ENCODE measurements around the gene CFD. TPM values are rescaled to one million over a fixed set of nuclear protein-coding genes. Genes with fewer than 3 reads are reported as not detected.
"Not testable (repeated sequence)": the region's sequence is repeated elsewhere in the genome, so short reads cannot be mapped to it uniquely, and the experiment has no call there.

Gene CFD
- total RNA-seq, 1 donor from 2014 or later: not detected

- no peak for DNase-seq
- no peak overlapping the region for H3K27ac Mint-ChIP-seq (ENCODE audit: unreplicated experiment)
- H3K4me1 Mint-ChIP-seq (ENCODE audit: low read depth, unreplicated experiment): no peaks in the 10 kb centered on the region
- peaks cover 15% of the 10 kb centered on the region for H3K27me3 Mint-ChIP-seq (ENCODE audit: unreplicated experiment)
- peaks cover 3% of the 10 kb centered on the region for H3K9me3 Mint-ChIP-seq (ENCODE audit: unreplicated experiment)
- no peak for TF ChIP-seq CTCF (IDR thresholded peaks at IDR 0.05; ENCODE audit: partially characterized antibody, unreplicated experiment)
- no peak overlapping the region for H3K4me3 Mint-ChIP-seq (ENCODE audit: unreplicated experiment)
- H3K36me3 Mint-ChIP-seq (ENCODE audit: unreplicated experiment): peaks cover 4% of the 10 kb centered on the region
Measured at GRCh38 chr19:843836-844545, 15.5 kb upstream of the CFD start.

DNA sequence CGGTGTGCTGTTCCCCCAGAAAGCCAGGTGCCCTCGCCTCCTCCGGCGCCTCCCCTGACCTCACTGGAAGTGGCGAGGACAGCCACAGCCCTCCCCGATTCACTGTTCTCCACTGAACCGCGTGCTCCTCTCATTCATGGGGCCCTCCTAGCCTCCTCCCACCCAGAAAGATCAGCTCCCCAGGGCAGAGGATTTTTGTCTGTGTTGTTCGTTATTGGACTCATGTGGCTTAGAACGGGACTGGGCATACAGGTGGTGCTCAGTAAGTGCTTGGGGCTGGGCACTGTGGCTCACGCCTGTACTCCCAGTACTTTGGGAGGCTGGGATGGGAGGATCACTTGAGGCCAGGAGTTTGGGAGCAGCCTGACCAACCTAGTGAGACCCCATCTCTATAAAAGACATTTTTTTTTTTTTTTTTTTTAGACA is 14.9 kb upstream of the CFD start:
- H3K4me3 Mint-ChIP-seq (ENCODE audit: unreplicated experiment): no peak overlapping the region

GRCh38 chr19:845707-846521 is 13.6 kb upstream of the CFD start:
- H3K9me3 Mint-ChIP-seq (ENCODE audit: unreplicated experiment): peaks cover 3% of the 10 kb centered on the region
- peaks cover 4% of the 10 kb centered on the region for H3K36me3 Mint-ChIP-seq (ENCODE audit: unreplicated experiment)
- no peak for DNase-seq
- H3K27me3 Mint-ChIP-seq (ENCODE audit: unreplicated experiment): peaks cover 15% of the 10 kb centered on the region
- H3K4me3 Mint-ChIP-seq (ENCODE audit: unreplicated experiment): peak overlapping the region; percentile 57
- H3K4me1 Mint-ChIP-seq (ENCODE audit: low read depth, unreplicated experiment): no peaks in the 10 kb centered on the region
- no peak overlapping the region for H3K27ac Mint-ChIP-seq (ENCODE audit: unreplicated experiment)
- TF ChIP-seq CTCF (IDR thresholded peaks at IDR 0.05; ENCODE audit: partially characterized antibody, unreplicated experiment): no peak

More for the DNA sequence above, 14.9 kb upstream of the CFD start:
- no peak for DNase-seq
- peaks cover 4% of the 10 kb centered on the region for H3K36me3 Mint-ChIP-seq (ENCODE audit: unreplicated experiment)
- H3K27ac Mint-ChIP-seq (ENCODE audit: unreplicated experiment): no peak overlapping the region
- H3K4me1 Mint-ChIP-seq (ENCODE audit: low read depth, unreplicated experiment): no peaks in the 10 kb centered on the region
- peaks cover 3% of the 10 kb centered on the region for H3K9me3 Mint-ChIP-seq (ENCODE audit: unreplicated experiment)
- peaks cover 15% of the 10 kb centered on the region for H3K27me3 Mint-ChIP-seq (ENCODE audit: unreplicated experiment)
- TF ChIP-seq CTCF (IDR thresholded peaks at IDR 0.05; ENCODE audit: partially characterized antibody, unreplicated experiment): no peak

- DNase-seq: no peak
- H3K27me3 Mint-ChIP-seq (ENCODE audit: unreplicated experiment): peaks cover 7% of the 10 kb centered on the region
Measured at GRCh38 chr19:848386-848921, 11.0 kb upstream of the CFD start.

GRCh38 chr19:849195-849594 is 10.3 kb upstream of the CFD start:
- H3K36me3 Mint-ChIP-seq (ENCODE audit: unreplicated experiment); H3K9me3 Mint-ChIP-seq (ENCODE audit: unreplicated experiment); H3K27me3 Mint-ChIP-seq (ENCODE audit: unreplicated experiment); H3K4me1 Mint-ChIP-seq (ENCODE audit: low read depth, unreplicated experiment); H3K27ac Mint-ChIP-seq (ENCODE audit: unreplicated experiment); DNase-seq; H3K4me3 Mint-ChIP-seq (ENCODE audit: unreplicated experiment): not testable (repeated sequence)

More at GRCh38 chr19:848386-848921, 11.0 kb upstream of the CFD start:
- no peak for TF ChIP-seq CTCF (IDR thresholded peaks at IDR 0.05; ENCODE audit: partially characterized antibody, unreplicated experiment)
- Mint-ChIP-seq H3K4me1 (ENCODE audit: low read depth, unreplicated experiment) (no peaks in the 10 kb centered on the region), H3K36me3 (ENCODE audit: unreplicated experiment) (no peaks in the 10 kb centered on the region), H3K4me3 (ENCODE audit: unreplicated experiment) (no peak overlapping the region), H3K27ac (ENCODE audit: unreplicated experiment) (no peak overlapping the region), H3K9me3 (ENCODE audit: unreplicated experiment) (peaks cover 2% of the 10 kb centered on the region)

All from glutamatergic neuron (in vitro differentiated cells).